SK-MEL-5 (cell line): ENCODE data around the gene UQCRC2. TPM values are rescaled to one million over a fixed set of nuclear protein-coding genes. Genes with fewer than 3 reads are reported as not detected.
"Not testable (repeated sequence)": the region's sequence is repeated elsewhere in the genome, so short reads cannot be mapped to it uniquely, and the experiment has no call there.

Experiments used
- DNase-seq: peaks from one replicate; pipeline ENCODE4 v3.0.0-alpha.2; 2016; ENCODE audit warnings: low read depth, low spot score
- in situ Hi-C: cut with HindIII; loops from 2 replicates; pipeline ENCODE4 v1.10.0; 2016; ENCODE audit warnings: low sequenced_read_pairs, high pct_unique_total_duplicates, low pct_unique_long_range_greater_than_20kb
- total RNA-seq: library from RNA; depleted of rRNA; stranded (reverse); fragments of >200 nt; shearing (Covaris generic); gene quantifications from 2 replicates; pipeline ENCODE4 v1.2.3, GENCODE V29; 2014

Gene UQCRC2
- total RNA-seq, 1 experiment from 2014 or later, result 205 TPM

GRCh38 chr16:21964353-21964752, 11.2 kb downstream of the UQCRC2 start:
- no peak for DNase-seq
- in situ Hi-C loops, result no loop called here

- in situ Hi-C loops, result no loop called here
- no peak for DNase-seq
Measured at GRCh38 chr16:21971856-21972255, 18.7 kb downstream of the UQCRC2 start.

GRCh38 chr16:21973945-21974344, 20.8 kb downstream of the UQCRC2 start:
- no peak for DNase-seq
- in situ Hi-C loops, result no loop called here

GRCh38 chr16:21980032-21980431, 26.9 kb downstream of the UQCRC2 start:
- no peak for DNase-seq
- in situ Hi-C loops, result no loop called here

DNA sequence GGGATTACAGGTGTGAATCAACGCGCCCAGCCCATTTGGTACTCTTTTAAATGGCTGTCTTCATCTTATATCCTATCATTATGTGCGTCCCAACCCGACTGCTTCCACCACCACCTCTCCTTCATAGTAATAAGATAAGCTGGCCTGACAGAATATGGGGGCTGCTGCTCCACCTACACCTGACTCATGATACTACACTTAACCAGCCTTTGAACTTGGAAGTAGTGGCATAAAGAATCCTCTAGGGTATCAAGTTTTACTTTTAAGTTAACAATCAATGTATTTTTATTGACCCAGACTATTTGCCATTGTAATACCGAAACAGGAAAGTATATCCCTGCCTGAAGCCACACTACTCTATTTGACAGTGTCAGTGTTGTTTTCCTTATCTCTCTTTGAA, 28.9 kb downstream of the UQCRC2 start:
- DNase-seq, result no peak
- in situ Hi-C loops, result no loop called here

- DNase-seq, result no peak
- in situ Hi-C loops, result no loop called here
Measured at GRCh38 chr16:21984062-21984461, 30.9 kb downstream of the UQCRC2 start.

GRCh38 chr16:21985524-21985923, 32.4 kb downstream of the UQCRC2 start:
- DNase-seq, result no peak
- in situ Hi-C loops, result no loop called here

- DNase-seq, result no peak
- in situ Hi-C loops, result no loop called here
Measured at GRCh38 chr16:21986692-21987246, 33.6 kb downstream of the UQCRC2 start.

- no peak for DNase-seq
- in situ Hi-C loops, result no loop called here
Measured at GRCh38 chr16:21987498-21987897, 34.3 kb downstream of the UQCRC2 start.

DNA sequence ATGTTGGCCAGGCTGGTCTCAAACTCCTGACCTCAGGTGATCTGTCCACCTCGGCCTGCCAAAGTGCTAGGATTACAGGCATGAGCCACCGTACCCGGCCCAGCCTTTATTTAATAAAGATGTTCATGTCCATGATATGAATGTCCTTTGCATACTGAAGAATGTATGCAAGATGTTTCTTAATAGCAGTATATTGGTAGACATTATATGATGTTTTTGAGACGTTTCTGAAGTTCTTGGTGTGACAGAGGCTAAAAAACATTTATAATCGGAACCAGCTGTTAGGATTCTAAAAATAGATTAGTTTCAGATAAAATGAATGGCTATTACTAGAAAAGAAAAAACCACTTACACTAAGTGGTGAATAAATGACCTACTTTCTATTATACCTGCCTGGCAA, 36.0 kb downstream of the UQCRC2 start:
- in situ Hi-C loops, result no loop called here
- no peak for DNase-seq

- in situ Hi-C loops, result no loop called here
- DNase-seq, result no peak
Measured at GRCh38 chr16:21989751-21990150, 36.6 kb downstream of the UQCRC2 start.

DNA sequence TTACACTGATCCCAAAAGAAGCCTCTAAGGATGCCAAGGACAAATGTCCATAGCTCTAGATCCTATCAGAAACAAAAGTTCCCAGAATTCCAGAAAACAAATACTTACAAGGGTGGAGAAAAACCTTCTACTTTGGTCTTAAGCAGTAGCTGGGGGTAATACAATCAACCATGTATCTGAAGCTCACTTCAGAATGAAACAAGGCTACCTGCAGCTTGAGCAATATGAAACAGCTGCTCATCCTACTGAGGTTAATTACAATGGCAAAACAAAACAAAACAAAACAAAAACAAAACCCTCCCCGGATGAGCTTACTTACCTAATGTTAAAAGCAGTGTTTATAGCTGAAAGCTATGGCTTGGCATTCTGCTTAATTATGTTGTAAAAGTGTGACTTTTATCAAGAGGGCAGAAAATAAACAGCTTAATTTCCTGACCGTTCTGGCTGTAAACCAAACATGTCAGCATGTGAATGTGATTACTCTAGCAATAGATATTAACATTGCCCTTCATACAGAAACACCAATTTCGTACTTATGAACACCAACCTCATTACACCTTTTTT, 37.3 kb downstream of the UQCRC2 start:
- DNase-seq, result no peak
- in situ Hi-C loops, result no loop called here

DNA sequence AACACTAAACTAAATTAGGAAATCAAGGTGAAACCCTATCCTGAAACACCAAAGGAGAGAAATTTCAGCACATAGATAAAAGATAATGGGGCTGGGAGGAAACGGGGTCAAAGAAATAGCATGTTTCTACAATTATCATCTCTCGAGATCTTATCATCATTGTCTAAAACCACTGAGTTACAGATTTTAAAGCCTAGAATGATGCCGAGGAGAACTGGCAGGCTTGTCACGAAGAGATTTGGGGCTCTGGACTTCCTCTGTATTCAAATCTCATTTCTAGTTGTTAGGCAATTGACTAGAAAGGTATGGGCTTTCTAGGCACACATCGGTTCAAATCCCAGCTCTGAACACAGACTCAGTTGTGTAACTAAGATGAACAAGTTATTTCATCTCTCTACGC, 38.5 kb downstream of the UQCRC2 start:
- DNase-seq, result no peak
- in situ Hi-C loops, result no loop called here

- in situ Hi-C loops, result no loop called here
- DNase-seq, result no peak
Measured at GRCh38 chr16:21994856-21995465, 41.8 kb downstream of the UQCRC2 start.

DNA sequence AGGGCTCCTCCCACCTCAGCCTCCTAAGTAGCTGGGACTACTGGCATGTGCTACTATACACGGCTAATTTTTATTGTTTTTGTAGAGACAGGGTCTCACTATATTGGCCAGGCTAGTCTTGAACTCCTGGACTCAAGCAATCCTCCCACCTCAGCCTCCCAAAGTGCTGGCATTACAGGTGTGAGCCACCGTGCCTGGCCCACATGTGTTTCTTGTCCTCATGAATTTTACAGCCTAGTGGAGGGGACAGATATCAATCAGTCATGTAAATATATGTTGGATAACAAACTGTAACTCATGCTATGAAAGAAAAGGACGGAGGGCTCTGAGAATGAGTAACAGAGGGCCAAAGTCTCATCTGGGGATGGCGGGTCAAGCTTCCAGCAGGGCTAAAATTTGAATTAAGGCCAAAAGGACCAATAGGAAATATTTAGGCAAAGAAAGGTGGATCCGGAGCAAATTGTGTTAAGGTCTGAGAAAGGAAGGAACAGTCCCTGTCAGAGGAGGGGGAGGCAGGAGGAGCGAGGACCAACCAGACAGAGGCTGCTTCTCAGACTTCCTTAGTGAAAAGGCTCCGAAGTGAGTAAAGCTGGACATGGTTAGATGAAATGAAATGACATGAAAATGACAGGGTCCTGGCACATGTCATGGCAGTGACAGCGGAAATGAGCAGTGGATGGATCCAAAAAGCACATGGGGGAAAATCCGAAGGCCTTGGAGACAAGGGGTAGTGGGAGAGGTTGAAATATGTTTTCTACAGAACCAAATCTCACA, 43.9 kb downstream of the UQCRC2 start:
- in situ Hi-C loops, result no loop called here

DNA sequence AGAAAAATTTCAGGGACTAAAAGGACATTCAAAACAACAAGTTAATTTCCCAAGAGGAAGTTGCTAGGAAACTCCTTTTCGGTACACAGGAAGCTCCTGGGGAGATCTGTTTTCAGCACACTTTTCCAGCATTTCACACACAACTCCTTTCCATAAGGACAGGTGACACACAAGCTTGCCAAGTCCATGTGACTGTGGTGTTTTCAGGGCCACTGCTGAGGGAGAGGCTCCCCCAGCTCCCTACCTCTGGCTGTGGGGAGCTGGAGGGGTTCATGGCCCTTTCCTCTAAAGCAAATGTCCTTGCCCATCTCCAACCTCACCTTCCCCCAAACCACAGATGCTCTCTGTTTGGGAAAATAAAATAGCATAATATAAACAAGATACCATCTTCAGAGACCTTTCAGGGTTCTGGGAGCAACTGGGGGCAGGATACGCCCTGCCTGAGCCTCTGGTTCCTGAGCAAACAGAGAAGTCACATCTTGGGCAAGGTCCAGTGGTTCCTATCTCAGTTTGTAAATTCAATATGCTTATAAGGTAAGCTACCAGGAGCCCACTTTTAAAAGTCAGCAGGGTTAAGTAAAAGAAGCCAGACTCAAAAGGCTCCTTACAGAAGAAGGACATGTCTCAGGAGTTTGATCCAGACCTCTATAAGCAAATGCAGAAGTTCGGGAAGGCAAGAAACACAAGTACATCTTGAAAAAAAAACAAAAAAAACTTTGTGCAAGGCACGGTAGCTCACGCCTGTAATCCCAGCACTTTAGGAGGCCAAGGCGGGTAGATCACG, 44.7 kb downstream of the UQCRC2 start:
- in situ Hi-C loops, result no loop called here
- DNase-seq, result no peak

More for the DNA sequence above, 43.9 kb downstream of the UQCRC2 start:
- DNase-seq, result no peak

DNA sequence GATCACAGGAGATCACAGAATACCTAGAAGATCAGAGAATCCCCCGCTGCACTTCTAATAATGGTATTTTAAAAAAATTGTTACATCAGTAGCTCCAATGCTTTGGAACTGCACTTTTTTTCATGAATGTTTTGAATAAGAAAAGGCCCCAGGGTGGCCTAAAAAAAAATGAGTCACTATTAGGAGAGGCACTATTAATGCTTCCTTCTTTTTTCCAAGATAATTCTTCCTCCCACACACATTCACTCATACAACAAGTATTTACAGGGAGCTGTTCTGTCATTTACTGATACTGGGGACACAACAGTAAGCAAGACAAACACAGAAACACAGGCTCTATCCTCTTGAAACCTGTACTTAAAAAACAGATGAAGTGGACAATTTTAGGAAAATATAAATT, 48.4 kb downstream of the UQCRC2 start:
- no peak for DNase-seq
- in situ Hi-C loops, result no loop called here

DNA sequence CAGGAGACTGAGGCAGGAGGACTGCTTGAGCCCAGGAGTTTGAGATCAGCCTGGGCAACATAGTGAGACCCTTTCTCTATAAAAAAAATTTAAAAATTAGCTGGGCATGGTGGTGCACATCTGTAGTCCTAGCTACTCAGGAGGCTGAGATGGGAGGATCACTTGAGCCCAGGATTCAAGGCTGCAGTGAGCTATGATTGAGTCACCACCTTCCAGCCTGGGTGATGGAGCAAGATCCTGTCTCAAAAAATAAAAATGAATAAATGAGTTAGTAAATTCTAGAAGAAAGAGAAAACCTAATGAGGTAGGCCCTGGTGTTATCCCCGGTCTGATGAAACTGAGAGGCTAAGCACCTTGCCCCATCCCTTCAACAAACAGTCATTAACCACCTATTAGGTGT, 48.9 kb downstream of the UQCRC2 start:
- in situ Hi-C loops, DNase-seq: not testable (repeated sequence)
